HG02970 (cell line): Measurements from ENCODE around the gene CNGB1.
"Not testable (repeated sequence)": the region's sequence is repeated elsewhere in the genome, so short reads cannot be mapped to it uniquely, and the experiment has no call there.

ENCODE experiments used
- ATAC-seq: cut with Tn5 transposase; IDR thresholded peaks from one replicate; pipeline ENCODE4 v1.9.1; 2021; ENCODE audit warnings: mild to moderate bottlenecking, moderate library complexity, moderate number of reproducible peaks; ENCODE audit not compliant: unreplicated experiment, low FRiP score

The CNGB1 gene

DNA sequence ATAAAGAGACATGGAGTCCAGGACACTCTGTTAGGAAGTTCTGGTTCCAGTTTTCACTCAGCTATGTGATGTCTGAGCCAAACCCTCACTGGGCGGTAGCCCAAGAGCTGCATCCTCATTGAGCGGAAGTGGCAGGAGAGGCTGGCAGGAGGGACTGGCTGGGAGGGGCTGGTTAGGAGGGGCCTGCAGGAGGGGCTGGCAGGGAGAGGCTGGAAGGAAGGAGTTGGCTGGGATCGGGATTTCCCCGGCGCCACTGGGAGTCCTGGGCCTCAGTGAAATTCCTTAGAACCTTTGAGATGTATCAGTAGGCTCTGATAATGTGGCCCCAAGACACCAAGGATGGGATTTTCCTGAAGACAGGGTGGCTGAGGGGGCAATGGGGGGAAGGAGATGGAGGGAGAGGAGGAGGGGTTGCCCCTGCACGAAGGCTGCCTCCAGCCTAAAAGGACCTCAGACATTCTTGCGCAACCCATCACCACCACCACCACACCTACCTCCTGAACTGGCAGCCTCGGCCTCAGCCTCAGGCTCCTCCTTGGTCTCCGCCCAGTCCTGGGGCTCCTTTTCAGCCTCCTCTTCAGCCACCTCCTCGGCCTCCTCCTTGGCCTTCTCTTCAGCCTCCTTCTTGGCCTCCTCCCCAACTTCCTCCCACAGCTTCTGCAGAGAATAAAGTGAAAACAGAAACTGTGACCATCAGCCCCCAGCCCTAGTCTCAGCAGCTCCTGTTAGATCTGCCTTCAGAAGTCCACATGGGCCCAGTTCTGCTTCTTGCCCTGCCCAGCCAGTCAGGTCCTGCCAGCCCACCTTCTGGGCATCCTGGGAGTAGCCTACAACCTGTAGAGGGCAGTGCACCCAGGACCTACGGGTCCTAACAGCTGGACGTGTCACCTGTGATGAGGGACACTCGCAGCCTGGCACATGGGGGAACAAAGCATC, 31.7 kb downstream of the CNGB1 start:
- no peak for ATAC-seq

GRCh38 chr16:57938484-57938883, 32.4 kb downstream of the CNGB1 start:
- no peak for ATAC-seq

GRCh38 chr16:57937861-57938260, 33.1 kb downstream of the CNGB1 start:
- ATAC-seq = no peak

GRCh38 chr16:57935904-57936303, 35.0 kb downstream of the CNGB1 start:
- no peak for ATAC-seq

GRCh38 chr16:57930533-57930932, 40.4 kb downstream of the CNGB1 start:
- ATAC-seq = no peak

DNA sequence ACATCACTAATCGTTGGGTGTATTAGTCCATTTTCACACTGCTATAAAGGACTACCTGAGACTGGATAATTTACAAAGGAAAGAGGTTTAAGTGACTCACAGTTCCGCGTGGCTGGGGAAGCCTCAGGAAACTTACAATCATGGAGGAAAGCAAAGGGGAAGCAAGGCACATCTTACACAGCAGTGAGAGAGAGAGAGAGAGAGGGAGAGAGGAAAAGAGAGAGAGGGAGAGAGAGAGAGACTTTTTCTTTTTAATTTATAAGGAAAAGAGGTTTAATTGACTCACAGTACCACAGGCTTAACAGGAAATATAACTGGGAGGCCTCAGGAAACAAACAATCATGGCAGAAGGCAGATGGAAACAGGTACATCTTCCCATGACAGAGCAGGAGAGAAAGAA, 41.7 kb downstream of the CNGB1 start:
- ATAC-seq = no peak

GRCh38 chr16:57926041-57926440, 44.9 kb downstream of the CNGB1 start:
- no peak for ATAC-seq

DNA sequence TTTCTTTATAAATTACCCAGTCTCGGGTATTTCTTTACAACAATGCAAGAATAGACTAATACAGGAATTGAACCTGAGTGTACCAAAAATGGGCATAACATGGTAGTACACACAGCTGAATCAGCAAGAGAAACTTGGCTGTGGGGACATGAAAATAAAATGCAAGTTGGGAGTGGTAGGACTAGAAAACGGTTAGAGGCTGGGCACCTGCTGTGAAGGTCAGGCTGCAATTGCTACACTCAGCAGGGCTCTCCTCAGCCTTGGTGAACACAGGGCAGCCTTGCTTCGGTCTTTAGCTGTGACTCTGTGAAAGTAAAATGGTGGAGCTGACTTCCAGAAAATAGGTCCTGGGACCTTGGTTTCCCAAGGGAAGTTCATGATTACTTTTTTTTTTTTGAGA, 45.6 kb downstream of the CNGB1 start:
- no peak for ATAC-seq

GRCh38 chr16:57924514-57924913, 46.4 kb downstream of the CNGB1 start:
- ATAC-seq = no peak

- ATAC-seq = no peak
Observed at GRCh38 chr16:57923841-57924240, 47.1 kb downstream of the CNGB1 start.

GRCh38 chr16:57923418-57923817, 47.5 kb downstream of the CNGB1 start:
- ATAC-seq = no peak

DNA sequence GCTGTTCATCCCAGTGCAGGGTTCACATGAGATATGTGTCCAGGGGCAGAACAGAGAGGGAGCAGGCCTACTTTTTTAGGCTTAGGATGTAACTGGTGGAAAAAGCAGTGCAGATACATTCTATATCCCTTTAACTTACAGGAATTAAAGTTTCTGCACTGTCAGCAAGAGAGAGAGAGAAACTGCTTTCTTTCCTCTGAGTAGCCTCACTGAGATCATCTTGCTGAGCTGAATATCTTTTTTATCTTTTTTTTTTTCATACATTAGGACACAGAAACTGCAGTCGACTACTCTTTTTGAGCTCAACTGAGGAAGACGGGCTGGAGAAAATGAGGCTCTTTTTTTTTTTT, 50.1 kb downstream of the CNGB1 start:
- ATAC-seq = no peak

DNA sequence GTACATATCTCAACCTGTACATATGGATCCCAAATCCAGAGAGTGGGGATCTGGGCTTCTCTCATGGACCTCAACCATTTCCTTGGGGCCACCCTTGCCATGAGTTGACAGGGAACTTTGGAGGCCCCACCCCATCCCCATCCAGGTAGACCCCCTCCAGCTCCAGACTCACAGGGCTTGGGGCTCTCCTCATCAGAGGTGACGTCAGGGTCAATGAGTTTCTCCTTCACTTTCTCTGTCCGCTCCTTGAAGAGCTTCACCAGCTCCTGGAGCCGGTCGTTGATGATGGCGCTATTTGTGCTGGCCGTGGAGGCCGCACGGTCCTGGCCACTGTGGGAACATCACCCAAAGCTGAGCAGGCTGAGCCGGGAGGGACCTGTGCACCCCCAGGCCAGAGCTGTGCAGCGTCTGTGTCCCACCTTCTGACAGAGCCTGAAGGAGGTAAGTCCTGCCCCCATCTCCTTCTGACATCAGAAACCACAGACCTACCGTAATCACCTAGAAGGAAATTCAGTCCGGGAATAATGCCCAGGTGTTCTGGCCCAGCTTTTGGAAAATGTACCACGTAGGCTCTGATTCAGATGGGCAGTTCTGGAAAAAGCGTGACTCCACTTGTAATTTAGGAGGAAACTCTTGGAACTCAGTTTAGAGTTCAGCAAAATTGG, 50.6 kb downstream of the CNGB1 start:
- ATAC-seq = no peak

- no peak for ATAC-seq
Observed at GRCh38 chr16:57918994-57919393, 51.9 kb downstream of the CNGB1 start.

GRCh38 chr16:57918444-57918843, 52.5 kb downstream of the CNGB1 start:
- ATAC-seq = no peak

DNA sequence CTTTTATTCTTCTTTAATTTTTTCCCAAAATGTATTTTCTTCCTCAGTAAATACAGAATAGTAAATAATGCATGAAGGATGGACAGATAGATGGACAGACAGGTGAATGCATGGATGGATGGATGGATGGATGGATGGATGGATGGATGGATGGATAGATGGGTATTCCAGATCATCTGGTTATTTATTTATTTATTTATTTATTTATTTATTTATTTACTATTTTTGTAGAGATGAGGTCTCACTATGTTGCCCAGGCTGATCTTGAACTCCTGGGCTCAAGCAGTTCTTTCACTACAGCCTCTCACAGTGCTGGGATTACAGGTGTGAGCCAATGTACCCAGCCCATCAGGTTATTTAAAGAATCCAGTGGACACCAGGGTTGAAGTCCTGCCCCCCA, 53.0 kb downstream of the CNGB1 start:
- not testable (repeated sequence) for ATAC-seq

DNA sequence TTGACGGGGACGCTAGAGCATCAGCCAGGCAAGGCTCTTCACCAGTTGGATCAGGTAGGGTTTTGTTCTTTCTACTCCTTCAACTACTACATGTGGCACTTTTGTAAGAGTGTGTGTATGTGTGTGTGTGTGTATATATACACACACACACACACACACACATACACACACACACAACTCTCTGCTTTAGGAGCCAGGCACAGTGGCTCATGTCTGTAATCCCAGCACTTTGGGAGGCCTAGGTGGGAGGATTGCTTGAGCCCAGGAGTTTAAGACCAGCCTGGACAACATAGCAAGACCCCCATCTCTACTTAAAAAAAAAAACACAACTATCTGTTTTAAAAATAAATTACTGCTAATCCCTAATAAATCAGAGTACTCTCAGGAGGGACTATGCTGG, 53.4 kb downstream of the CNGB1 start:
- ATAC-seq = not testable (repeated sequence)

- no peak for ATAC-seq
Observed at GRCh38 chr16:57916735-57917438, 54.0 kb downstream of the CNGB1 start.

GRCh38 chr16:57915811-57916488, 55.0 kb downstream of the CNGB1 start:
- ATAC-seq = no peak

DNA sequence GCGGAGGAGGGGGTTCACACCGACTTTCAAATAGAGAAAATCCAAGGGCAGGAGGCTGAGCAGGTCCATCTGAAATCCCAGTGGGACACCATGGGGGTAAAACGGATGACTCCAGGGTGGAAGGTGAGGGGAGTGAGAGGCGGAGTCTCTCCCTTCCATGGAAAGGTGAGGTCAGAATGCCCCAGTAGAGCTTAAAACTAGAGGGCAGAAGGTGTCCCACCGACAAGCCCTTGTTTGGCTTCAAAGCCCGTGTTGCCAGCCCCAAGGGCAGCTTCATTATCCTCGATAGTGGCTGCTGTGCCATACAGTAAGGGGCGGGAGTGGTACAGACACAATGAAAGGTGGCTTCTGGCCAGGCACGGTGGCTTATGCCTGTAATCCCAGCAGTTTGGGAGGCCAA, 55.7 kb downstream of the CNGB1 start:
- no peak for ATAC-seq
